OCI-LY1 (cell line): ENCODE results near the gene GPR142.

Source experiments
- CTCF ChIP-seq: fragments of 200-600 bp; sonication (generic), shearing (Covaris generic); IDR thresholded peaks from 2 replicates; pipeline ENCODE4 v1.5.1; 2017; ENCODE audit warnings: mild to moderate bottlenecking, antibody characterized with exemption, low read length, moderate library complexity, mixed read lengths
- EZH2 ChIP-seq: fragments of 200-600 bp; sonication (generic), shearing (Covaris generic); IDR thresholded peaks from 2 replicates; pipeline ENCODE4 v1.8.0; 2017; ENCODE audit warnings: borderline replicate concordance, mixed run types, mild to moderate bottlenecking, antibody characterized with exemption, low read length, moderate library complexity, mixed read lengths

DNA sequence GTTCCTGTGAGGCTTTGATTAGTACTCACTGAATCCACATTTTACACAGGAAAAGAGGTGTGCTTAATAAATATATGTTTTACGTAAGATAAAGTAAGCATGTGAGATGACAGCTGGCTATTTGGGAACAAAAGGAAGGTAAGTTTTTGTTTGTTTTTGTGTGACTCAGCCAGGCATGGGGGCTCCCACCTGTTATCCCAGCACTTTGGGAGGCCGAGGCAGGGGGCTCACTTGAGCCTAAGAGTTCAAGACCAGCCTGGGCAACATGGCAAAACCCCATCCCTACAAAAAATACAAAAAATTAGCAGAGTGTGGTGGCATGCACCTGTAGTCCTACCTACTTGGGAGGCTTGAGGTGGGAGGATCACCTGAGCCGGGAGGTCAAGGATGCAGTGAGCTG, 17.9 kb downstream of the GPR142 start:
- no peak for TF ChIP-seq CTCF
- no peak for TF ChIP-seq EZH2
